ENCODE data around the gene TNS3.

- TF ChIP-seq EZH2 (optimal IDR thresholded peaks at IDR 0.05; ENCODE audit: low read depth, low read length) (no peak), CTCF (IDR thresholded peaks at IDR 0.05; ENCODE audit: low read length) (no peak)
Measured at GRCh38 chr7:47394216-47394615, 187.7 kb downstream of the TNS3 start.
